Chondrocyte (in vitro differentiated cells): Measurements from ENCODE around the gene PRKD3. TPM values are rescaled to one million over a fixed set of nuclear protein-coding genes. Genes with fewer than 3 reads are reported as not detected.

Experiments used
- DNase-seq: peaks from one replicate; pipeline ENCODE4 v3.0.0; 2021; ENCODE audit warnings: mixed read lengths, low spot score
- H3K27ac Mint-ChIP-seq: one replicate; pipeline ENCODE4 v1.8.0; 2021; ENCODE audit warnings: mild to moderate bottlenecking, moderate library complexity, mixed read lengths; ENCODE audit not compliant: unreplicated experiment
- H3K27me3 Mint-ChIP-seq: 2 replicates; pipeline ENCODE4 v1.8.0; 2021; ENCODE audit warnings: low read depth, mixed read lengths
- H3K36me3 Mint-ChIP-seq: 2 replicates; pipeline ENCODE4 v1.8.0; 2021; ENCODE audit warnings: low read depth, mixed read lengths
- H3K4me1 Mint-ChIP-seq: 2 replicates; pipeline ENCODE4 v1.8.0; 2021; ENCODE audit warnings: low read depth, mild to moderate bottlenecking, mixed read lengths
- H3K4me3 Mint-ChIP-seq: one replicate; pipeline ENCODE4 v1.8.0; 2021; ENCODE audit warnings: mild to moderate bottlenecking, moderate library complexity, mixed read lengths; ENCODE audit not compliant: unreplicated experiment
- H3K9me3 Mint-ChIP-seq: 2 replicates; pipeline ENCODE4 v1.8.0; 2021; ENCODE audit warnings: low read depth, mixed read lengths
- total RNA-seq: library from RNA; stranded (reverse); gene quantifications from 3 replicates; pipeline ENCODE4 v1.2.1, GENCODE V29; 2021
- TF ChIP-seq, protein P1 (sequence below): fragments of 200-600 bp; sonication (generic); IDR thresholded peaks from 2 replicates; pipeline ENCODE4 v1.5.0; 2021; ENCODE audit warnings: antibody characterized with exemption, mild to moderate bottlenecking, moderate library complexity

Gene PRKD3
- total RNA-seq, 1 donor from 2014 or later = 45.4 TPM

DNA sequence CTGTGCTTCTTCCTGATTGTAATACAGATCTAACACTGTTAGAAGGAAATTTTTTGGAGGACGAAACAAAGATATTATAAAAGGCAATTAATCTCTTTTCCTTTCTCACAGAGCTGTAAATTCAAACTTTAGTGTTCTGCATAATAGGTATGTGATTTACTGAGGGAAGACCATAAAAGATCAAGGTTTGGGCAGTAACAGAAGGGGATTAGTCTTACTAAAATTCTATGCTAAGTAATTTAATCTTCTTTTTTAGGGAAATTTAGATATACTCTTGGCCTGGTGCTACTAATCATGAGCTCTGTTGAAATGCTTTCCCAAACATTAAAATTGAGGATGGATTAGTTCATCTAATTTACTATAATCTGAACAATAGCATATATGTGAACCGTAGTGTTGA is 11.0 kb upstream of the PRKD3 start:
- H3K4me1 Mint-ChIP-seq = no peaks in the 10 kb centered on the region

DNA sequence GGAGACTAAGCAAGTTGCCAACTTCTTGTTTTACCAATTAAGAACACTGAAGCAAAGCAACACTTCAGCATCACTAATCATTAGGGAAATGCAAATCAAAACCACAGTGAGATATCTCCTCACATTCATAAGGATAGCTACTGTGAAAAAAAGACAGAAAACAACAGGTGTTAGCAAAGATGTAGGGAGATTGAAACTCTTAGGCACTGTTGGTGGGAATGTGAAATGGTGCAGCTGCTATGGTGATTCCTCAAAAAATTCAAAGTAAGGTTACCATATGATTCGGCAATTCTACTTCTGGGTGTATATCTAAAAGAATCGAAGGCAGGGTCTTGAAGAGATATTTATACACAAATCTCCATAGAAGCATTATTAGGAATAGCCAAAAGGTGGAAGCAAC is 8.6 kb upstream of the PRKD3 start:
- Mint-ChIP-seq H3K9me3 (no peaks in the 10 kb centered on the region), H3K4me3 (no peak overlapping the region), H3K27me3 (peaks cover 4% of the 10 kb centered on the region), H3K4me1 (no peaks in the 10 kb centered on the region), H3K36me3 (no peaks in the 10 kb centered on the region), H3K27ac (no peak overlapping the region)
- TF ChIP-seq, protein P1, sequence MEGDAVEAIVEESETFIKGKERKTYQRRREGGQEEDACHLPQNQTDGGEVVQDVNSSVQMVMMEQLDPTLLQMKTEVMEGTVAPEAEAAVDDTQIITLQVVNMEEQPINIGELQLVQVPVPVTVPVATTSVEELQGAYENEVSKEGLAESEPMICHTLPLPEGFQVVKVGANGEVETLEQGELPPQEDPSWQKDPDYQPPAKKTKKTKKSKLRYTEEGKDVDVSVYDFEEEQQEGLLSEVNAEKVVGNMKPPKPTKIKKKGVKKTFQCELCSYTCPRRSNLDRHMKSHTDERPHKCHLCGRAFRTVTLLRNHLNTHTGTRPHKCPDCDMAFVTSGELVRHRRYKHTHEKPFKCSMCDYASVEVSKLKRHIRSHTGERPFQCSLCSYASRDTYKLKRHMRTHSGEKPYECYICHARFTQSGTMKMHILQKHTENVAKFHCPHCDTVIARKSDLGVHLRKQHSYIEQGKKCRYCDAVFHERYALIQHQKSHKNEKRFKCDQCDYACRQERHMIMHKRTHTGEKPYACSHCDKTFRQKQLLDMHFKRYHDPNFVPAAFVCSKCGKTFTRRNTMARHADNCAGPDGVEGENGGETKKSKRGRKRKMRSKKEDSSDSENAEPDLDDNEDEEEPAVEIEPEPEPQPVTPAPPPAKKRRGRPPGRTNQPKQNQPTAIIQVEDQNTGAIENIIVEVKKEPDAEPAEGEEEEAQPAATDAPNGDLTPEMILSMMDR = no peak
- no peak for DNase-seq

More for the DNA sequence above, 11.0 kb upstream of the PRKD3 start:
- Mint-ChIP-seq H3K27ac (no peak overlapping the region), H3K4me3 (no peak overlapping the region), H3K36me3 (no peaks in the 10 kb centered on the region), H3K27me3 (peaks cover 4% of the 10 kb centered on the region), H3K9me3 (no peaks in the 10 kb centered on the region)
- no peak for DNase-seq
- TF ChIP-seq, protein P1 = no peak

DNA sequence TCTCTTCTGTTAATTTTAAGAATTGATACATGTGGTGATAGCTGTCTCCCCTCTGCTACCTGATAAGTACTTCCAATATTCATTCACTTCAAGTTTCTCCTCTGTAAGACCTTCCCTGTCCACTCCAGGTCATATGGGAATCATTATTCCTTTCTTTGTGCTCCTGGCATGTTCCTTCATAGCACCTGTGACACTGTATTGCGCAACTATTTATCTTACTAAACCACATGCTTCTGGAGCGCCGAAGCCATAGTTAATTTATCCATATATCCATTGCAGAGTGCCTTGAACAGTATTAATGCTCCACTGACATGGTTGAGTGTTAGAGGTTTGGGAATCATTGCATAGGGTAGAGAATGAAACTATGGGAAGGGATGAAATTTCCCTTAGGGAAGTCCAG is 7.9 kb upstream of the PRKD3 start:
- H3K27ac Mint-ChIP-seq = no peak overlapping the region
- TF ChIP-seq, protein P1 = no peak
- no peaks in the 10 kb centered on the region for H3K36me3 Mint-ChIP-seq
- DNase-seq = no peak
- H3K4me3 Mint-ChIP-seq = no peak overlapping the region
- no peaks in the 10 kb centered on the region for H3K9me3 Mint-ChIP-seq
- H3K27me3 Mint-ChIP-seq = peaks cover 4% of the 10 kb centered on the region
- no peaks in the 10 kb centered on the region for H3K4me1 Mint-ChIP-seq

DNA sequence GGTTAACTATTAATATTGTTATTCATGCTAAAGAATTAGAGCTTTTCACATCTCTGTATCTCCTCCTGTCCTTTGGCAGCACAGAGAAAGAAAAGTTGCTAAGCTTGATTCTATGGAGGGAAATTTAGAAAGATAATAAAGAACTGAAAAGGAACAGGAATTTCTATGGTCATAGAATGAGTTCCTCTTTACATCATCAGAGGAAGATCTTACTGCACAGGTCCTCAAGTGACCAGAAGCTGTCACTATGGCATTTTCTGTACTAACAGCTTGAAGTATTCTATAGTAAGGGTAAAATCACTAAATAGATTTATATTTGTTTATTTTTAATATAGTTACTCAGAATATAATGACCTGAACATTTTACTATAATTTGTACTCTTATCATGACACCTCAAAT is 6.0 kb upstream of the PRKD3 start:
- Mint-ChIP-seq H3K27me3 (peaks cover 4% of the 10 kb centered on the region), H3K4me3 (no peak overlapping the region), H3K27ac (no peak overlapping the region), H3K4me1 (peaks cover 11% of the 10 kb centered on the region), H3K9me3 (no peaks in the 10 kb centered on the region), H3K36me3 (no peaks in the 10 kb centered on the region)
- DNase-seq = no peak
- TF ChIP-seq, protein P1 = no peak

DNA sequence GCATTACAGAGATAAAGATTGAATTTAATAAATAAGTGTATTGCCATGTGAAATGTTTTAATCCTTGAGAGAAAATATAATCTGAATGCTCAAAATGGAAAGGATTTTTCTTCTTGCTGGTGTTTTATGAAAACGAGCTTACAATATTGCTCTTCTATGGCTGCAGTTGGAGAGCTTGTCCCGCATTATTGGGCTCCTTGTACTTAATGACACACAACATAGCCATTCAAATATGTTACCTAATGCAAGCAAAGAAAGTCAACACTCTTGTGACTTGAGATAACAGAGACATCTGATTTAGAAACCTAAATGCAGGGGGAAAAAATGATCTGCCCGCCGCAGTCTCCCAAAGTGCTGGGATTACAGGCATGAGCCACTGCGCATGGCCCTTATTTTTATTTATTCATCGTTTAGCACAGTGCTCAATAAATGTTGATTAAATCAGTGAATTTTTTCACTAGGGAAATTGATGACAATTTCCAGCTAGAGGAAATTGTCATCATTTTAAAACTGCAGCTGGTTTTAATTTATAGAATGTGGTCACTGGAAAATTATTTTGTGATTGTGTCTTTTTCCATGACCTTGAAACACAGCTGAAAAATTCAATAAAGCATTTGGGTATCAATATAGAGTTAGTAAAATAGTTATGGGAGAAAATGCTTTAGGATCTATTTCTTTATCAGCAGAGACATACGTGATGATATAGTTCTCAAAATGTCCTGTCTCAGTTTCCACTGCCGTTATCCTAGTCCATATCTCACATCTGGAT is 2.4 kb upstream of the PRKD3 start:
- H3K27ac Mint-ChIP-seq = peak overlapping the region; percentile 65
- H3K36me3 Mint-ChIP-seq = no peaks in the 10 kb centered on the region
- peaks cover 38% of the 10 kb centered on the region for H3K4me1 Mint-ChIP-seq

More for the DNA sequence above, 2.4 kb upstream of the PRKD3 start:
- TF ChIP-seq, protein P1 = no peak
- no peak overlapping the region for H3K4me3 Mint-ChIP-seq
- DNase-seq = no peak
- peaks cover 4% of the 10 kb centered on the region for H3K27me3 Mint-ChIP-seq
- H3K9me3 Mint-ChIP-seq = no peaks in the 10 kb centered on the region
